Fibroblast of skin of back (primary cell): ENCODE measurements around the gene TMEM254.
"Not testable (repeated sequence)": the region's sequence is repeated elsewhere in the genome, so short reads cannot be mapped to it uniquely, and the experiment has no call there.

Source experiments
- DNase-seq: peaks from one replicate; pipeline ENCODE4 v3.0.0-alpha.2; 2013

The TMEM254 gene

GRCh38 chr10:80133687-80134086 lies 55.2 kb downstream of the TMEM254 start:
- DNase-seq = not testable (repeated sequence)

- peak; percentile 99 for DNase-seq
Measured at GRCh38 chr10:80136134-80136571, 57.7 kb downstream of the TMEM254 start.

GRCh38 chr10:80137031-80137862 lies 58.8 kb downstream of the TMEM254 start:
- DNase-seq = peak; percentile 61

GRCh38 chr10:80137920-80138319 lies 59.5 kb downstream of the TMEM254 start:
- no peak for DNase-seq

GRCh38 chr10:80139265-80139664 lies 60.8 kb downstream of the TMEM254 start:
- DNase-seq = no peak

GRCh38 chr10:80140251-80140650 lies 61.8 kb downstream of the TMEM254 start:
- no peak for DNase-seq

- DNase-seq = no peak
Measured at GRCh38 chr10:80141696-80142460, 63.4 kb downstream of the TMEM254 start.
